22Rv1 (cell line): ENCODE measurements around the gene SERINC3.

Experiments used
- ZFX ChIP-seq: fragments of 450-650 bp; IDR thresholded peaks from 2 replicates; pipeline ENCODE4 v1.6.1; 2017; ENCODE audit warnings: antibody characterized with exemption, borderline replicate concordance
- TF ChIP-seq, protein P1 (sequence below): fragments of 450-650 bp; IDR thresholded peaks from 2 replicates; pipeline ENCODE4 v1.5.1; 2017; ENCODE audit warnings: mild to moderate bottlenecking

- TF ChIP-seq, protein P1, sequence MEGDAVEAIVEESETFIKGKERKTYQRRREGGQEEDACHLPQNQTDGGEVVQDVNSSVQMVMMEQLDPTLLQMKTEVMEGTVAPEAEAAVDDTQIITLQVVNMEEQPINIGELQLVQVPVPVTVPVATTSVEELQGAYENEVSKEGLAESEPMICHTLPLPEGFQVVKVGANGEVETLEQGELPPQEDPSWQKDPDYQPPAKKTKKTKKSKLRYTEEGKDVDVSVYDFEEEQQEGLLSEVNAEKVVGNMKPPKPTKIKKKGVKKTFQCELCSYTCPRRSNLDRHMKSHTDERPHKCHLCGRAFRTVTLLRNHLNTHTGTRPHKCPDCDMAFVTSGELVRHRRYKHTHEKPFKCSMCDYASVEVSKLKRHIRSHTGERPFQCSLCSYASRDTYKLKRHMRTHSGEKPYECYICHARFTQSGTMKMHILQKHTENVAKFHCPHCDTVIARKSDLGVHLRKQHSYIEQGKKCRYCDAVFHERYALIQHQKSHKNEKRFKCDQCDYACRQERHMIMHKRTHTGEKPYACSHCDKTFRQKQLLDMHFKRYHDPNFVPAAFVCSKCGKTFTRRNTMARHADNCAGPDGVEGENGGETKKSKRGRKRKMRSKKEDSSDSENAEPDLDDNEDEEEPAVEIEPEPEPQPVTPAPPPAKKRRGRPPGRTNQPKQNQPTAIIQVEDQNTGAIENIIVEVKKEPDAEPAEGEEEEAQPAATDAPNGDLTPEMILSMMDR, result no peak
- TF ChIP-seq ZFX, result no peak
Measured at GRCh38 chr20:44522841-44523240, 971 bp upstream of the SERINC3 start.
